ENCODE results near the gene UBE3D. TPM values are rescaled to one million over a fixed set of nuclear protein-coding genes. Genes with fewer than 3 reads are reported as not detected.

Gene UBE3D
- total and polyA plus RNA-seq, 7 donors, result 1.6 to 10.7 (median 8.0) TPM

DNA sequence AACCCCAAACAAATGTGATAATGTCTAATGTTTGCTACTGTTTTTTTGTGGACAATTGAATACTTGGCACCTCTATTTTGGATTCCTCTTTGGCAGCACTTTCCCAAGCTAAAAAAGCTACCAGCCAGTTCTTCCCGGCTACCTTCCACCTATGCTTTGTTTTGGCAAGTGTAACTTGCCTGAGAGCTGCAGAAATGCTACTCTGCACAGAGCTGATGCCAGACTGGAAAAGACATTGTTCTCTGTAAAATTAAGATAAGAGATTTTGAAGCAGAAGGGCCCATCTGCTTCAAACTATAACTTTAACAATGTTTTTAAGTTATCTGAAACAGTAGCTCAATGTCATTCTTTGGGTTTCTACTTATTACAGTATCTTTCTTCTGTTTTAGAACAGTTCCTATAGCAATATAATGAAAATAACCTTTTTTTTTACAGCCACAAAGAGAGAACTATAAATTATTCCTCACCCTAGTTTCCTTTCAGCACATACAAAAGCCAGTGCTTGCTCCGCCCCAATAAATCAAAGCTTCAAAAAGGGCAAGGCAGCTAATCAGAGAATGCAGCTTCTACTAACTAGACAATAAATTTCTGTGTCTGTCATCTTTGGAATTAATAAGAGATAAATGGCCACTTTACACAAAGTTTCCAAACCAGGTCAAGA is 183.1 kb downstream of the UBE3D start:
- DNase-seq, result no peak
- Histone ChIP-seq H3K27me3 (no peaks in the 10 kb centered on the region), H3K9me3 (no peaks in the 10 kb centered on the region), H3K27ac (no peak overlapping the region), H3K36me3 (no peaks in the 10 kb centered on the region), H3K4me3 (no peak overlapping the region), H3K4me1 (peaks cover 0 to 5% (median 2%) of the 10 kb centered on the region in 4 donors)
- WGBS, 2 donors, result 46 to 60% methylated on average over 2 of the region's 2 CpGs
- TF ChIP-seq POLR2AphosphoS5 (IDR thresholded peaks at IDR 0.05) (no peak), POLR2A (IDR thresholded peaks at IDR 0.05) (no peak), EP300 (IDR thresholded peaks at IDR 0.05) (no peak)
- TF ChIP-seq, protein P1, sequence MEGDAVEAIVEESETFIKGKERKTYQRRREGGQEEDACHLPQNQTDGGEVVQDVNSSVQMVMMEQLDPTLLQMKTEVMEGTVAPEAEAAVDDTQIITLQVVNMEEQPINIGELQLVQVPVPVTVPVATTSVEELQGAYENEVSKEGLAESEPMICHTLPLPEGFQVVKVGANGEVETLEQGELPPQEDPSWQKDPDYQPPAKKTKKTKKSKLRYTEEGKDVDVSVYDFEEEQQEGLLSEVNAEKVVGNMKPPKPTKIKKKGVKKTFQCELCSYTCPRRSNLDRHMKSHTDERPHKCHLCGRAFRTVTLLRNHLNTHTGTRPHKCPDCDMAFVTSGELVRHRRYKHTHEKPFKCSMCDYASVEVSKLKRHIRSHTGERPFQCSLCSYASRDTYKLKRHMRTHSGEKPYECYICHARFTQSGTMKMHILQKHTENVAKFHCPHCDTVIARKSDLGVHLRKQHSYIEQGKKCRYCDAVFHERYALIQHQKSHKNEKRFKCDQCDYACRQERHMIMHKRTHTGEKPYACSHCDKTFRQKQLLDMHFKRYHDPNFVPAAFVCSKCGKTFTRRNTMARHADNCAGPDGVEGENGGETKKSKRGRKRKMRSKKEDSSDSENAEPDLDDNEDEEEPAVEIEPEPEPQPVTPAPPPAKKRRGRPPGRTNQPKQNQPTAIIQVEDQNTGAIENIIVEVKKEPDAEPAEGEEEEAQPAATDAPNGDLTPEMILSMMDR (IDR thresholded peaks at IDR 0.05), result no peak
- intact Hi-C loops (cut with DNase I), result no loop called here

GRCh38 chr6:82881519-82881918 is 184.1 kb downstream of the UBE3D start:
- intact Hi-C loops (cut with DNase I), result no loop called here
- no peaks in the 10 kb centered on the region for H3K9me3 ChIP-seq
- no peaks in the 10 kb centered on the region for H3K27me3 ChIP-seq
- H3K4me3 ChIP-seq, result no peak overlapping the region
- no peak for DNase-seq
- no peak overlapping the region for H3K27ac ChIP-seq
- TF ChIP-seq, protein P1 (IDR thresholded peaks at IDR 0.05), result no peak
- TF ChIP-seq POLR2A (IDR thresholded peaks at IDR 0.05), result no peak
- no peak for TF ChIP-seq EP300 (IDR thresholded peaks at IDR 0.05)
- TF ChIP-seq POLR2AphosphoS5 (IDR thresholded peaks at IDR 0.05), result no peak
- 94 to 95% methylated on average over 1 of the region's 1 CpG for WGBS, 2 donors
- no peaks in the 10 kb centered on the region for H3K36me3 ChIP-seq
- H3K4me1 ChIP-seq, result peaks cover 0 to 13% (median 6%) of the 10 kb centered on the region in 4 donors

GRCh38 chr6:82878812-82879211 is 186.8 kb downstream of the UBE3D start:
- no peak for TF ChIP-seq EP300 (IDR thresholded peaks at IDR 0.05)
- TF ChIP-seq POLR2AphosphoS5 (IDR thresholded peaks at IDR 0.05), result no peak
- TF ChIP-seq, protein P1 (IDR thresholded peaks at IDR 0.05), result no peak
- TF ChIP-seq POLR2A (IDR thresholded peaks at IDR 0.05), result no peak
- intact Hi-C loops (cut with DNase I), result no loop called here
- Histone ChIP-seq H3K4me3 (no peak overlapping the region), H3K36me3 (no peaks in the 10 kb centered on the region), H3K9me3 (no peaks in the 10 kb centered on the region), H3K27ac (no peak overlapping the region), H3K4me1 (peaks cover 0 to 13% (median 6%) of the 10 kb centered on the region in 4 donors), H3K27me3 (no peaks in the 10 kb centered on the region)
- whole genome bisulfite sequencing, 2 donors, result 62 to 75% methylated on average over 3 of the region's 3 CpGs
- DNase-seq, result no peak

GRCh38 chr6:82877213-82878195 is 188.1 kb downstream of the UBE3D start:
- TF ChIP-seq POLR2A (IDR thresholded peaks at IDR 0.05) (no peak), EP300 (IDR thresholded peaks at IDR 0.05) (no peak), POLR2AphosphoS5 (IDR thresholded peaks at IDR 0.05) (no peak)
- TF ChIP-seq, protein P1 (IDR thresholded peaks at IDR 0.05), result no peak

More at GRCh38 chr6:82877213-82878195, 188.1 kb downstream of the UBE3D start:
- Histone ChIP-seq H3K27me3 (no peaks in the 10 kb centered on the region), H3K4me3 (no peak overlapping the region), H3K36me3 (no peaks in the 10 kb centered on the region), H3K9me3 (no peaks in the 10 kb centered on the region), H3K27ac (no peak overlapping the region), H3K4me1 (peaks cover 0 to 13% (median 6%) of the 10 kb centered on the region in 4 donors)
- intact Hi-C loops (cut with DNase I), result no loop called here
- WGBS, 2 donors, result 13 to 50% methylated on average over 4 of the region's 4 CpGs
- no peak for DNase-seq

Data from sigmoid colon (tissue), 7 donors.